GM13977 (cell line): ENCODE results near the gene KLF18.
A peak's percentile ranks its signal among the peaks of the same experiment; 100 is the strongest.
"Not testable (repeated sequence)": the region's sequence is repeated elsewhere in the genome, so short reads cannot be mapped to it uniquely, and the experiment has no call there.

Experiments used
- DNase-seq: peaks from one replicate; pipeline ENCODE4 v3.0.0; 2012; ENCODE audit warnings: low spot score
- in situ Hi-C: fragments of 300-500 bp; cut with MboI; formaldehyde crosslinking; loops from one replicate; pipeline ENCODE4 v1.12.0; 2022; ENCODE audit warnings: low sequenced_read_pairs, low pct_unique_long_range_greater_than_20kb, mixed read lengths, inconsistent platforms; ENCODE audit not compliant: unreplicated experiment
- TF ChIP-seq, protein P1 (sequence below): IDR thresholded peaks from 2 replicates; pipeline ENCODE4 v1.5.1; 2012; ENCODE audit warnings: mild to moderate bottlenecking, control low read depth; ENCODE audit not compliant: insufficient read depth; ENCODE audit errors: extremely low read depth, missing control alignments

Gene KLF18

GRCh38 chr1:44129616-44130500 lies 11.6 kb downstream of the KLF18 start:
- in situ Hi-C loops: no loop called here
- DNase-seq: no peak
- TF ChIP-seq, protein P1, sequence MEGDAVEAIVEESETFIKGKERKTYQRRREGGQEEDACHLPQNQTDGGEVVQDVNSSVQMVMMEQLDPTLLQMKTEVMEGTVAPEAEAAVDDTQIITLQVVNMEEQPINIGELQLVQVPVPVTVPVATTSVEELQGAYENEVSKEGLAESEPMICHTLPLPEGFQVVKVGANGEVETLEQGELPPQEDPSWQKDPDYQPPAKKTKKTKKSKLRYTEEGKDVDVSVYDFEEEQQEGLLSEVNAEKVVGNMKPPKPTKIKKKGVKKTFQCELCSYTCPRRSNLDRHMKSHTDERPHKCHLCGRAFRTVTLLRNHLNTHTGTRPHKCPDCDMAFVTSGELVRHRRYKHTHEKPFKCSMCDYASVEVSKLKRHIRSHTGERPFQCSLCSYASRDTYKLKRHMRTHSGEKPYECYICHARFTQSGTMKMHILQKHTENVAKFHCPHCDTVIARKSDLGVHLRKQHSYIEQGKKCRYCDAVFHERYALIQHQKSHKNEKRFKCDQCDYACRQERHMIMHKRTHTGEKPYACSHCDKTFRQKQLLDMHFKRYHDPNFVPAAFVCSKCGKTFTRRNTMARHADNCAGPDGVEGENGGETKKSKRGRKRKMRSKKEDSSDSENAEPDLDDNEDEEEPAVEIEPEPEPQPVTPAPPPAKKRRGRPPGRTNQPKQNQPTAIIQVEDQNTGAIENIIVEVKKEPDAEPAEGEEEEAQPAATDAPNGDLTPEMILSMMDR: no peak

DNA sequence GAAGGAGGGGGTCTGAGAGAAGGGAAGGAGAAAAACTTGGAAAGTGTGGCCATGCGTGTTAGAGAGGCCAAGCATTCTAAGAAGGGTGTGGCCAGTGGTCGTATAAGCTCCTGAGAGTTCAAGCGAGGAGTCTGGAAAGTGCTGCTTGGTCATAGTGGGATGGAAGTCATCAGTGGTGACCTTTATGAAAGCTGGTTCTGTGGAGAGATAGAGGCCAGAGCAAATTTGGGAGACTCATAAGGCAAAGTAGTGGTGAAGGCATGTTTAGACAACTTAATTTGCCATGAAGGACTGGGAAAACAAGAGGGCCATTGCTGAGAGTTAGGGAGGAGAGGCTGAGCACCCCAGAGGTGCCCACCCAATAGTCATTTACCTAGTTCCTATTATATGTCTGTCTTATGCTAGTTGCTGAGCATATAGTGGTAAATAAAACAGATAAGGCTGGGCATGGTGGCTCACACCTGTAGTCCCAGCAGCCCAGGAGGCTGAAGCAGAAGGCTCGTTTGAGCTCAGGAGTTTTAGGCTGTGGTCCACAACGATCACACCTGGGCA lies 21.0 kb downstream of the KLF18 start:
- DNase-seq: no peak
- TF ChIP-seq, protein P1: no peak
- in situ Hi-C loops: no loop called here

- TF ChIP-seq, protein P1: no peak
- in situ Hi-C loops: no loop called here
- DNase-seq: no peak
Measured at GRCh38 chr1:44119525-44119924, 21.9 kb downstream of the KLF18 start.

DNA sequence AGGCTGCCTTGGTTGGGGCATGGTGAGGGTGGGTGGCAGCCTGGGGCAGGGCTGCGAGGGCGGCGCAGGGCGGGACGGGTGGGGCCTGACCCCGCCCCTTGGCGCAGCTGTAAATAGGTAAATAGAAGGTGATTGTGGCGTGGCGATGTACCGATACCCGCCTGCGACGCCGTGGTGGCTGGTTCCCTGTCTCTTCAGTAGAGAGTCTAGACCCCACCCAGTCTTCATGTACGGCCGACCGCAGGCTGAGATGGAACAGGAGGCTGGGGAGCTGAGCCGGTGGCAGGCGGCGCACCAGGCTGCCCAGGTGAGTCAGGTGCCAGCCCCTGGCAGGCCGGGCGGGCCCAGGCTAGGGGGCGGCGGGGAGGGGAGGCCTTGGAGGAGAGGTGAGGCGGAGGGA lies 22.7 kb downstream of the KLF18 start, which contains the start of gene KLF17:
TSS of gene KLF17 (plus strand) at position 140 of the 400 bp plus-strand sequence. CDS start at position 227, 87 bp downstream.
- no peak for DNase-seq
- in situ Hi-C loops: no loop called here
- TF ChIP-seq, protein P1: no peak

GRCh38 chr1:44117272-44117671 lies 24.2 kb downstream of the KLF18 start:
- DNase-seq, in situ Hi-C loops: not testable (repeated sequence)

DNA sequence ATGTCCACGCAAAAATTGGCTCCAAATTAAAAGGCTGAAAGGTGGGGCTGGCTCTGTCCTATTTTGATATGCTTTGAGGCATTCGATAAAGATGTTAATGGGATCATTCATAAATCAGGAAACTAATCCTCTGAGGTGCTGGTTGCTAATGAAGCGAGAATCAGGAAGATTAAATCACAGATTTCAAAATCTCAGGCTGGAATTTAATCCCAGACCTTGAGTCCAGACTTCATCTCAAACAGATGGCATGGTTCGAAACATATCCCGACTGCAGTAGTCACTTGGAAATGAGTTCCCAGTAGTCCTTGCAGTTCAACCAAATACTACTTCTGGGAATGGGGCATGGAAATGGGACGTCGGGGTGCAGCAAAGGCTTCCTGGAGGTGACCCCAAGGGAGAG lies 27.3 kb downstream of the KLF18 start:
- in situ Hi-C loops: no loop called here
- no peak for DNase-seq
- TF ChIP-seq, protein P1: no peak

DNA sequence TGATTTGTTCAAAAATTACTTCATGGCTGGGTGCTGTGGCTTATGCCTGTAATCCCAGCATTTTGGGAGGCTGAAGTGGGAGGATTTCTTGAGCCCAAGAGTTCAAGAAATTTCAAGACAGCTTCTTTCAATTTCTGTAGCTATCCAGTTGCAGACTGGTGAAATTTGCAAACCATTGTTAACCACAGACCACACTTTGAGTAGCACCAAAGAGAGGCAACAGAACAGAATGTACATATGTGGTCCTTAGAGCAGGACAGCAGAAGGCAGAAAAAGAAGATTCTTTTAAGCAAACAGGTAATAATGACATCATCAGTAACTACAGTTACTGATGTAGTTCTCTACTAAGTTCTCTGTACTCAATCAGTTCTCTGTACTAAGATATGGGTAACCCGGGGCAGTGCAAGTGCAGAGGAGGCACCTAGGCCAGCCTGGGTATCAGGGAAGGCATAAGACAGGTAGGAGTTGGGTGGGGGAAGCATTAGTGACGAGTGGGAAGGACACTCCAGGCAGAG lies 28.3 kb downstream of the KLF18 start:
- in situ Hi-C loops: no loop called here
- DNase-seq: peak; percentile 44
- TF ChIP-seq, protein P1: no peak
